Measurements from ENCODE around the gene AARS1.
"Not testable (repeated sequence)": the region's sequence is repeated elsewhere in the genome, so short reads cannot be mapped to it uniquely, and the experiment has no call there.

AARS1 gene

GRCh38 chr16:70295634-70296033 lies 6.3 kb upstream of the AARS1 start:
- no peak for TF ChIP-seq POLR2A (IDR thresholded peaks at IDR 0.05; ENCODE audit: low read depth, low read length)
- FAIRE-seq, result no peak

DNA sequence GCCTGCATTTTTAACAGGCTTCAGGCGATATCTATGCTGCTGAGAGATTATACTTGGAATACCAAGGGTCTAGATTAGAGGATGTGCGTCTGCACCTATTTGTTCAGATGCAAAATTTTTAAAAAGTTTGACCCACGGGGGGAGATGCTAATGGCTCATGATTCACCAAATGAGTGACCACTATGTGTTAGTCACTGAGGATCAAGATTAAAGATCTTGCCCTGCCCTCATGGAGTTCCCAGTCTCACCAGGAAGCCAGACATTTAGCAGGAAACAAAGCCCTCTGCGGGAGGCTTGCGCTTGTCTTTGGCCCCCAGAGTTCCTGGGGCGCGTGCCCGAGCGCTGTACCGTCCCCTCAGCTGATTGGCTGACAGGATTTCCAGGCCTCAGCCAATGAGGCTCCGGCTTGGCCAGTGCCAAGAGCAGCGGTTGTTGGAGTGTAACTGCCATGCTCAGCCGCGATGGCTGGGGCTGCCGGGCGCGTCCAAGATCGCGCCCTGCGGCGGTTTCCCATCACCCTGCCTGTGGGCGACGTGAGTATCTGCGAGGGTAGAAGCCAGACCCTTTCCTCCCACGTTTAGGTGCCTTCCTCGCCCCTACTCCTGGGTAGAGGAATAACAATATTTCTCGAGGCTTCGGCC lies 5.2 kb upstream of the AARS1 start:
- TF ChIP-seq POLR2A (IDR thresholded peaks at IDR 0.05; ENCODE audit: low read depth, low read length), result no peak
- DNase-seq (ENCODE audit: insufficient read length, low spot score) (no peak), FAIRE-seq (no peak)

More at GRCh38 chr16:70295634-70296033, 6.3 kb upstream of the AARS1 start:
- no peak for DNase-seq (ENCODE audit: insufficient read length, low spot score)

DNA sequence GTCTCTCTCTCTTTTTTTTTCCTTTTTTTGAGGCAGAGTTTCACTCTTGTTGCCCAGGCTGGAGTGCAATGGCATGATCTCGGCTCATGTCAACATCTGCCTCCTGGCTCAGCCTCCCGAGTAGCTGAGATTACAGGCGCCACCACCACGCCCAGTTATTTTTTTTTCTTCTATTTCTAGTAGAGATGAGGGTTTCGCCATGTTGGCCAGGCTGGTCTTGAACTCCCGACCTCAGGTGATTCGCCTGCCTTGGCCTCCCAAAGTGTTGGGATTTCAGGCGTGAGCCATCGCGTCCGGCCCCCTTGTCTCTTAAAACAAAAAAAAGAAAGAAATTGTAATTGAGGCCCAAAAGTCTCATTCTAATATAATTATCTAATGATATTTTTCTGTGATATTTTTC lies 2.8 kb upstream of the AARS1 start:
- not testable (repeated sequence) for FAIRE-seq; DNase-seq (ENCODE audit: insufficient read length, low spot score)

GRCh38 chr16:70290949-70291519 lies 1.7 kb upstream of the AARS1 start:
- FAIRE-seq, result no peak
- DNase-seq (ENCODE audit: insufficient read length, low spot score), result no peak
- TF ChIP-seq POLR2A (IDR thresholded peaks at IDR 0.05; ENCODE audit: low read depth, low read length), result no peak

GRCh38 chr16:70287304-70287971 lies 1.9 kb downstream of the AARS1 start:
- not testable (repeated sequence) for DNase-seq (ENCODE audit: insufficient read length, low spot score); FAIRE-seq

GRCh38 chr16:70276392-70276791 lies 12.9 kb downstream of the AARS1 start:
- no peak for DNase-seq (ENCODE audit: insufficient read length, low spot score)
- no peak for TF ChIP-seq POLR2A (IDR thresholded peaks at IDR 0.05; ENCODE audit: low read depth, low read length)
- FAIRE-seq, result no peak

GRCh38 chr16:70271696-70272095 lies 17.6 kb downstream of the AARS1 start:
- no peak for FAIRE-seq
- DNase-seq (ENCODE audit: insufficient read length, low spot score), result no peak
- TF ChIP-seq POLR2A (IDR thresholded peaks at IDR 0.05; ENCODE audit: low read depth, low read length), result no peak

DNA sequence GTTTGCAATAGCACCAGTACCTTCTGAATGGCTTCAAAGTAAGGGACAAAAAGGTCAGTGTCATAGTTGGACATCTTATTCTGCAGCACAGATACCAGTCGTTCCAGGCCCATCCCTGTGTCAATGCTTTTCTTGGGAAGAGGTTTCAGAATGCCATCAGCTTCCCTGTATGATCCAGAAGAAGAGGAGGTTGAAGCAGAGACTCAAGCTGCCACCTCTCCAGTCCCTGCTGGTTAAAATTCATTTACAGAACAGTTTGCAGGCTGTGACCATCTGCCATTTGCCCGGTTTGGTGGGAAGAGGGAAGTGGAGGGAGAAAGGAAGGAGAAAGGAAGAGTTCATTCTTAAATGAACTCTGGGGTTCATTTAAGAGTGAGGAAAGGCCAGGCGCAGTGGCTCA lies 19.1 kb downstream of the AARS1 start:
- FAIRE-seq, result no peak
- no peak for TF ChIP-seq POLR2A (IDR thresholded peaks at IDR 0.05; ENCODE audit: low read depth, low read length)

GRCh38 chr16:70269471-70269870 lies 19.8 kb downstream of the AARS1 start:
- no peak for DNase-seq (ENCODE audit: insufficient read length, low spot score)
- no peak for TF ChIP-seq POLR2A (IDR thresholded peaks at IDR 0.05; ENCODE audit: low read depth, low read length)
- FAIRE-seq, result no peak

More for the DNA sequence above, 19.1 kb downstream of the AARS1 start:
- no peak for DNase-seq (ENCODE audit: insufficient read length, low spot score)

DNA sequence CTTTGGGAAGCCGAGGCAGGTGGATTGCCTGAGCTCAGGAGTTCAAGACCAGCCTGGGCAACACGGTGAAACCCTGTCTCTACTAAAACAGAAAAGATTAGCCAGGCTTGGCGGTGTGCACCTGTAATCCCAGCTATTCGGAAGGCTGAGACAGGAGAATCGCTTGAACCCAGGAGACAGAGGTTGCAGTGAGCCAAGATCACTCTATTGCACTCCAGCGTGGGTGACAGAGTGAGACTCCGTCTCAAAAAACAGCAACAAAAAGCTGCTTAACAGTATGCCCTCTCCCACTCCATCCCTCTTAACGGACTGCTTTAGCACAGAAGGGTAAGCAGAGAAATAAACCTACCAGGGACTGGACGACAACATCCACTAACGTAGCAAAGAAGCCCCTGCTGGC lies 21.4 kb downstream of the AARS1 start:
- FAIRE-seq; DNase-seq (ENCODE audit: insufficient read length, low spot score): not testable (repeated sequence)

- FAIRE-seq (no peak), DNase-seq (ENCODE audit: insufficient read length, low spot score) (peak; percentile 45)
- TF ChIP-seq POLR2A (IDR thresholded peaks at IDR 0.05; ENCODE audit: low read depth, low read length), result no peak
Observed at GRCh38 chr16:70267516-70267915, 21.8 kb downstream of the AARS1 start.

GRCh38 chr16:70259903-70260302 lies 29.4 kb downstream of the AARS1 start:
- not testable (repeated sequence) for DNase-seq (ENCODE audit: insufficient read length, low spot score); FAIRE-seq

GRCh38 chr16:70258946-70259345 lies 30.4 kb downstream of the AARS1 start:
- FAIRE-seq, result no peak
- DNase-seq (ENCODE audit: insufficient read length, low spot score), result no peak
- TF ChIP-seq POLR2A (IDR thresholded peaks at IDR 0.05; ENCODE audit: low read depth, low read length), result no peak

GRCh38 chr16:70258065-70258464 lies 31.2 kb downstream of the AARS1 start:
- FAIRE-seq (no peak), DNase-seq (ENCODE audit: insufficient read length, low spot score) (no peak)
- TF ChIP-seq POLR2A (IDR thresholded peaks at IDR 0.05; ENCODE audit: low read depth, low read length), result no peak

DNA sequence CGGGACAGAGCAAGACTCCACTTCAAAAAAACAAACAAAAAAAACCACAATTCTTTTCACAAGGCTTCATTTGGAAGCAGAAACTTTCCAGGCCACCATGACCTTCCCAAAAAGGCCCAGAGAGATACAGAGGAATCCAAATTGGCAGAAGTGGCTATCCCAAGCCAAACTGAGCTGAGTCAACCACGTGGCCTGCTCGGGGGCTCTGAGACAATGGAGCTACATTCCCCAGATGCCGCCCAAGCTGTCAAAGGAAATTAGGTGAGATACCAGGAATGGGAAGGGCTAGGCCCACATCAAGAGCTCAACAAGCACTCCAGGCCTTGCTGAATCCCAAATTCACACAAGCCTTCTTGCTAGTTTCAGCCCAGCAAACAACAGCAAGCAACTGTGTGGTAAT lies 31.9 kb downstream of the AARS1 start:
- TF ChIP-seq POLR2A (IDR thresholded peaks at IDR 0.05; ENCODE audit: low read depth, low read length), result no peak
- DNase-seq (ENCODE audit: insufficient read length, low spot score) (no peak), FAIRE-seq (no peak)
